CD4-positive, alpha-beta T cell (primary cell): ENCODE results near the gene KCNAB1. TPM values are rescaled to one million over a fixed set of nuclear protein-coding genes. Genes with fewer than 3 reads are reported as not detected.

Experiments
- ATAC-seq: fragments of 200-7000 bp; cut with Tn5 transposase; one replicate; pipeline ENCODE4 v1.10.0; 2022; ENCODE audit warnings: mild to moderate bottlenecking; ENCODE audit not compliant: poor library complexity
- CTCF ChIA-PET: fragments of 350-600 bp; sonication (Branson Sonifier 250); formaldehyde crosslinking; loops from one replicate; lab custom pipeline; 2021; ENCODE audit warnings: antibody characterized with exemption, inconsistent platforms; lab: Charles Lee
- POLR2A ChIA-PET: fragments of 350-600 bp; sonication (Branson Sonifier 250); formaldehyde crosslinking; loops from one replicate; lab custom pipeline; 2021; ENCODE audit warnings: antibody characterized with exemption, inconsistent platforms; lab: Charles Lee
- DNase-seq, 14 experiments: peaks; one replicate each; pipeline ENCODE4 v3.0.0-alpha.2; 2013 to 2020; ENCODE audit warnings: mixed read lengths in 2 of 14
- H3K27ac ChIP-seq, 2 donors: one replicate each; pipeline versions ENCODE4 v1.5.1 to v1.7.0; 2013; ENCODE audit warnings: low read length in 2 of 2, low read depth in 1 of 2, mild to moderate bottlenecking in 1 of 2
- H3K27me3 ChIP-seq, 2 experiments: 1 replicate in 1 of 2; 2 replicates in 1 of 2; pipeline versions ENCODE4 v1.6.1 to v1.7.0; 2013; ENCODE audit warnings: low read length in 2 of 2, control low read depth in 1 of 2, mild to moderate bottlenecking in 1 of 2, moderate library complexity in 1 of 2; ENCODE audit not compliant: insufficient read depth in 2 of 2, control insufficient read depth in 1 of 2
- H3K36me3 ChIP-seq: one replicate; pipeline ENCODE4 v1.6.1; 2013; ENCODE audit warnings: low read length, control low read depth; ENCODE audit not compliant: insufficient read depth
- H3K4me1 ChIP-seq: one replicate; pipeline ENCODE4 v1.6.1; 2013; ENCODE audit warnings: low read length, control low read depth; ENCODE audit not compliant: insufficient read depth
- H3K4me3 ChIP-seq: one replicate; pipeline ENCODE4 v1.5.1; 2013; ENCODE audit warnings: mild to moderate bottlenecking, low read length, moderate library complexity
- H3K9me3 ChIP-seq, 2 experiments: 1 replicate in 1 of 2; 2 replicates in 1 of 2; pipeline versions ENCODE4 v1.6.1 to v1.7.0; 2013; ENCODE audit warnings: low read length in 2 of 2, mild to moderate bottlenecking in 2 of 2, control low read depth in 1 of 2, moderate library complexity in 1 of 2; ENCODE audit not compliant: control insufficient read depth in 1 of 2, insufficient read depth in 1 of 2
- H3K27ac Mint-ChIP-seq: one replicate; pipeline ENCODE4 v1.8.0; 2020; ENCODE audit warnings: mixed read lengths
- H3K27me3 Mint-ChIP-seq: one replicate; pipeline ENCODE4 v1.8.0; 2021; ENCODE audit warnings: mixed read lengths
- H3K36me3 Mint-ChIP-seq: one replicate; pipeline ENCODE4 v1.8.0; 2021; ENCODE audit warnings: low read depth, mixed read lengths
- H3K4me1 Mint-ChIP-seq: one replicate; pipeline ENCODE4 v1.8.0; 2021; ENCODE audit warnings: low read depth, mixed read lengths
- H3K4me3 Mint-ChIP-seq: one replicate; pipeline ENCODE4 v1.8.0; 2020; ENCODE audit warnings: mild to moderate bottlenecking, mixed read lengths
- H3K9me3 Mint-ChIP-seq: one replicate; pipeline ENCODE4 v1.8.0; 2020; ENCODE audit warnings: mixed read lengths
- intact Hi-C, 2 experiments: fragments of 100-400 bp; cut with DNase I in 1 of 2; cut with micrococcal nuclease in 1 of 2; formaldehyde crosslinking; loops; one replicate each; pipeline versions ENCODE4 v1.15.1 to v1.9.0; 2023 to 2025; cut with DNase I, micrococcal nuclease
- total RNA-seq, 174 experiments: library from RNA in 2 of 174; stranded (reverse) in 2 of 174; gene quantifications; one replicate each; pipeline ENCODE4 v1.2.3 and lab custom pipeline; 2021 to 2026
- TF ChIP-seq, protein P1 (sequence below): fragments of 200-600 bp; IDR thresholded peaks from one replicate; pipeline ENCODE4 v1.8.0; 2022; ENCODE audit warnings: antibody characterized with exemption, mild to moderate bottlenecking

Gene KCNAB1
- total RNA-seq, 2 experiments from 2014 or later: 0.14 TPM; not detected in 1

DNA sequence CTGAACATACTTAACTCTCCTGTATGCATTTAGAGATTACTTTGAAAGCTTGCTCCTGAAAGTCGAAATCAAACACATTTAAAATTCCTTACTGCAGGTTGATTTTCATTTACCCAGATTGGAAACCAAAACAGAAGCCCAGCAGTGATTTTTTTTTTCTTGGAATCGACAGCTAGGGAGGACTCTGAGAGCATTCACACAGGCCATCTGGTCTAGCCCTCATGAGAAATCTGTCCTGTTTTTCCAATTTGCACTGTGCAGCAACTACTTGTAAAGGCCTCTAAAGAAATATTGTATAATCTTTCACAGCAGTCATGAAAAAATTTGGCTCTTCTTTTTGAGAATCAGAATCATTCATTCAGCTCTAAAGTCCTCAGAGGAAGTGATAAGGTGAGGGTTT, 179.2 kb downstream of the KCNAB1 start:
- ChIA-PET POLR2A (no interaction called here), CTCF (no interaction called here)
- DNase-seq (no peak), ATAC-seq (no peak)
- no peak overlapping the region for H3K27ac ChIP-seq
- intact Hi-C loops: no loop called here
- peaks cover 7 to 16% of the 10 kb centered on the region in 2 experiments for H3K27me3 ChIP-seq
- H3K36me3 ChIP-seq: no peaks in the 10 kb centered on the region
- Mint-ChIP-seq H3K9me3 (no peaks in the 10 kb centered on the region), H3K27me3 (peaks cover 49% of the 10 kb centered on the region), H3K4me1 (no peaks in the 10 kb centered on the region), H3K4me3 (no peak overlapping the region), H3K36me3 (no peaks in the 10 kb centered on the region), H3K27ac (no peak overlapping the region)
- TF ChIP-seq, protein P1, sequence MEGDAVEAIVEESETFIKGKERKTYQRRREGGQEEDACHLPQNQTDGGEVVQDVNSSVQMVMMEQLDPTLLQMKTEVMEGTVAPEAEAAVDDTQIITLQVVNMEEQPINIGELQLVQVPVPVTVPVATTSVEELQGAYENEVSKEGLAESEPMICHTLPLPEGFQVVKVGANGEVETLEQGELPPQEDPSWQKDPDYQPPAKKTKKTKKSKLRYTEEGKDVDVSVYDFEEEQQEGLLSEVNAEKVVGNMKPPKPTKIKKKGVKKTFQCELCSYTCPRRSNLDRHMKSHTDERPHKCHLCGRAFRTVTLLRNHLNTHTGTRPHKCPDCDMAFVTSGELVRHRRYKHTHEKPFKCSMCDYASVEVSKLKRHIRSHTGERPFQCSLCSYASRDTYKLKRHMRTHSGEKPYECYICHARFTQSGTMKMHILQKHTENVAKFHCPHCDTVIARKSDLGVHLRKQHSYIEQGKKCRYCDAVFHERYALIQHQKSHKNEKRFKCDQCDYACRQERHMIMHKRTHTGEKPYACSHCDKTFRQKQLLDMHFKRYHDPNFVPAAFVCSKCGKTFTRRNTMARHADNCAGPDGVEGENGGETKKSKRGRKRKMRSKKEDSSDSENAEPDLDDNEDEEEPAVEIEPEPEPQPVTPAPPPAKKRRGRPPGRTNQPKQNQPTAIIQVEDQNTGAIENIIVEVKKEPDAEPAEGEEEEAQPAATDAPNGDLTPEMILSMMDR: no peak
- H3K9me3 ChIP-seq: no peaks in the 10 kb centered on the region
- H3K4me1 ChIP-seq: no peaks in the 10 kb centered on the region
- H3K4me3 ChIP-seq: no peak overlapping the region

- intact Hi-C loops: no loop called here
- Mint-ChIP-seq H3K4me3 (no peak overlapping the region), H3K4me1 (no peaks in the 10 kb centered on the region), H3K9me3 (no peaks in the 10 kb centered on the region), H3K27ac (no peak overlapping the region), H3K27me3 (peaks cover 41% of the 10 kb centered on the region), H3K36me3 (no peaks in the 10 kb centered on the region)
- Histone ChIP-seq H3K27me3 (peaks cover 7 to 12% of the 10 kb centered on the region in 2 experiments), H3K27ac (no peak overlapping the region), H3K9me3 (no peaks in the 10 kb centered on the region), H3K36me3 (no peaks in the 10 kb centered on the region), H3K4me3 (no peak overlapping the region), H3K4me1 (no peaks in the 10 kb centered on the region)
- DNase-seq: no peak
- TF ChIP-seq, protein P1: no peak
- POLR2A ChIA-PET: no interaction called here
- ATAC-seq: no peak
- CTCF ChIA-PET: interaction anchor here (0.6 kb wide), 1 partner anchor 1100 kb away, joined by 3 read pairs; no protein-coding TSS in a partner anchor
Observed at GRCh38 chr3:156300371-156300770, 180.0 kb downstream of the KCNAB1 start.

DNA sequence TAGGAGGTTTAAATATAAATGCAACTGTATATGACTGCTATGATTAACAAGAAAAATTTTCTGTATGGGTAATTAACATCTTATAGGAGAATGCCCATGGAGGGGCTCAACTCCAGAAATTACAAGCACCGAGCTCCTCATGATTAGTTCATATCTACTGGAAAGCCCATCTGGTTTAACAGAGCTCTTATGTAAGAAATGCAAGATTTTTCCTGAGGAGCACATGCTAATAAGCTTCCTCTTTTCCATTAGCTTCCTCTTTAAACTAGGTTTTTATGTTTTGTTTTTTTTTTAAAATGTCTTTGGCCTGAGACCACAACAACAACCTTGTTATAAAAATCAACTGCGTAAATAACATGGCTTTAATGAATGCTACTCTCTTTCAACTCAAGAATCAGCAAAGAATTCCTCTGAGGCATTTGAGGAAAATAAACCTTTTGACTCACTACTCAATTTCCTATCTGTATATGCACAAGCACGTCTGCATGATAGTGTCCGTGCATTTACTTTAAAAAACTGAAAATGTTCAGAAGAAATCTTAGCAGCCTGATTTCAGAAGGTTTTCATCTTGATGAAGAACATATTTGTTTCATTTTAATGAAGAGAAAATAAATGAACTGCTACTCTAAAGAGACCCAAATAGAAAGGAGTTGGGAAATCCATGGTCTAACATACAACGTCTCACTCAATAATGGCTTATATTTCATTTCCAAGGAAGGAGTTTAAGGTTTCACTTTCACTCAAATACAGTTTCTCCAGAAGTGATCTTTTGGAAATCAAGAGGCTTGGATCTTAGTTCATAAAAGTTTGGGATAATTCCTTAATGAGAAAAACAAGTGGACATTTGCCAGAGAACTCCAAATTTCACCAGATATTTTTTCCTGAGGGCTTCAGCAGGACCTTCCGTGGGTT, 180.8 kb downstream of the KCNAB1 start:
- Mint-ChIP-seq H3K27me3 (peaks cover 34% of the 10 kb centered on the region), H3K4me3 (no peak overlapping the region), H3K36me3 (no peaks in the 10 kb centered on the region), H3K4me1 (no peaks in the 10 kb centered on the region), H3K27ac (no peak overlapping the region), H3K9me3 (no peaks in the 10 kb centered on the region)
- CTCF ChIA-PET: interaction anchor here (0.6 kb wide), 1 partner anchor 1099 kb away, joined by 3 read pairs; no protein-coding TSS in a partner anchor
- Histone ChIP-seq H3K27me3 (peaks cover 7 to 12% of the 10 kb centered on the region in 2 experiments), H3K9me3 (no peaks in the 10 kb centered on the region), H3K4me1 (no peaks in the 10 kb centered on the region), H3K36me3 (no peaks in the 10 kb centered on the region), H3K27ac (no peak overlapping the region), H3K4me3 (no peak overlapping the region)
- DNase-seq: peak in 2 of 14 experiments; percentile 12 to 19
- no peak for ATAC-seq
- POLR2A ChIA-PET: no interaction called here
- intact Hi-C loops: no loop called here
- TF ChIP-seq, protein P1: no peak
